H1 (cell line): ENCODE results near the gene MARS1. TPM values are rescaled to one million over a fixed set of nuclear protein-coding genes. Genes with fewer than 3 reads are reported as not detected.

ENCODE experiments used
- CBX5 ChIP-seq: fragments of 300-800, 300-1000 bp; sonication (generic); IDR thresholded peaks from 2 replicates; pipeline ENCODE4 v1.7.1; 2016; ENCODE audit warnings: antibody characterized with exemption, low read length, low read depth
- CTCF ChIP-seq, 3 experiments: IDR thresholded peaks; 1 replicate in 2 of 3; 2 replicates in 1 of 3; pipeline versions ENCODE4 v1.5.1 to v1.6.1; 2011; ENCODE audit warnings: low read length in 3 of 3, mild to moderate bottlenecking in 3 of 3, inconsistent platforms in 2 of 3, low read depth in 1 of 3, moderate library complexity in 1 of 3; ENCODE audit not compliant: insufficient read depth in 1 of 3; ENCODE audit errors: control extremely low read depth in 1 of 3
- TBP ChIP-seq: IDR thresholded peaks from 2 replicates; pipeline ENCODE4 v1.6.1; 2011; ENCODE audit warnings: low read depth, low read length, improper control_type of control experiment
- polyA plus RNA-seq, 7 experiments: library from polyadenylated mRNA; depleted of rRNA in 3 of 7; stranded (reverse) in 5 of 7; unstranded in 2 of 7; fragments of >200 nt in 5 of 7; fragments of 200-250 nt in 2 of 7; gene quantifications; 1 replicate in 5 of 7; 2 replicates in 1 of 7; 4 replicates in 1 of 7; pipeline versions ENCODE4 v1.2.1 to v1.2.3, GENCODE V29; 2011 to 2013; ENCODE audit warnings: missing spikeins in 2 of 7, mixed read lengths in 2 of 7
- total RNA-seq: library from RNA; stranded (reverse); fragmentation: NEBNext Ultra II Directional; extraction: Animal tissue kit (Norgen Biotek cat#: 25700); gene quantifications from 2 replicates; pipeline ENCODE4 v1.2.1, GENCODE V29; 2021

The MARS1 gene
- total and polyA plus RNA-seq, 2 of the 8 experiments (the other 6 are each of a cell fraction or from before 2014, with no cell fraction given), result 194 to 407 TPM

- TF ChIP-seq CTCF (IDR thresholded peaks at IDR 0.05; ENCODE audit: control extremely low read depth in 1 of 3, insufficient read depth in 1 of 3, low read depth in 1 of 3, low read length in 3 of 3), result no peak
- TF ChIP-seq TBP, result no peak
- no peak for TF ChIP-seq CBX5
Observed at GRCh38 chr12:57534250-57534649, 46.4 kb downstream of the MARS1 start (continued).
